ENCODE measurements around the gene FUT7. TPM values are rescaled to one million over a fixed set of nuclear protein-coding genes. Genes with fewer than 3 reads are reported as not detected.
"Not testable (repeated sequence)": the region's sequence is repeated elsewhere in the genome, so short reads cannot be mapped to it uniquely, and the experiment has no call there.

Gene FUT7
- total RNA-seq, 3 donors from 2014 or later (not counting 1 experiment from before 2014, with no cell fraction given) = 0.99 to 5.1 (median 3.9) TPM

DNA sequence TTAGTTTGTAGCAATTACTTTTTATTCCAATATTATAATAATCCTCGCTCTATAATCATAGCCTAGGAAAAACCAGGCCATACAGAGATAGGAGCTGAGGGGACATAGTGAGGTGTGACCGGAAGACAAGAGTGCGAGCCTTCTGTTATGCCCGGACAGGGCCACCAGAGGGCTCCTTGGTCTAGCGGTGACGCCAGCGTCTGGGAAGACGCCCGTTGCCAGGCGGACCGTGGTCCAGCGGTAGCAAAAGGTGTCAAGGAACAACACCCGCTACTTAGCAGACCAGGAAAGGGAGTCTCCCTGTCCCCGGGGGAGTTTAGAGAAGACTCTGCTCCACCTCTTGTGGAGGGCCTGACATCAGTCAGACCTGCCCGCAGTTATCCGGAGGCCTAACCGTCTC lies 27.6 kb downstream of the FUT7 start:
- H3K9me3 Mint-ChIP-seq; H3K4me3 ChIP-seq (ENCODE audit: low read length); ATAC-seq; H3K27ac ChIP-seq (ENCODE audit: low read length); H3K36me3 ChIP-seq (ENCODE audit: control insufficient read depth, insufficient read depth, low read length); H3K36me3 Mint-ChIP-seq; H3K9me3 ChIP-seq (ENCODE audit: control insufficient read depth, insufficient read depth, low read length); H3K27me3 Mint-ChIP-seq (ENCODE audit: low read depth in 2 of 2); DNase-seq; H3K4me3 Mint-ChIP-seq; H3K27me3 ChIP-seq (ENCODE audit: control insufficient read depth, insufficient read depth, low read length); intact Hi-C loops (cut with micrococcal nuclease): not testable (repeated sequence)
- Mint-ChIP-seq H3K27ac (peak overlapping the region in 1 of 2 donors; percentile 37), H3K4me1 (peaks cover 23 to 34% of the 10 kb centered on the region in 2 donors)
- TF ChIP-seq, protein P1, sequence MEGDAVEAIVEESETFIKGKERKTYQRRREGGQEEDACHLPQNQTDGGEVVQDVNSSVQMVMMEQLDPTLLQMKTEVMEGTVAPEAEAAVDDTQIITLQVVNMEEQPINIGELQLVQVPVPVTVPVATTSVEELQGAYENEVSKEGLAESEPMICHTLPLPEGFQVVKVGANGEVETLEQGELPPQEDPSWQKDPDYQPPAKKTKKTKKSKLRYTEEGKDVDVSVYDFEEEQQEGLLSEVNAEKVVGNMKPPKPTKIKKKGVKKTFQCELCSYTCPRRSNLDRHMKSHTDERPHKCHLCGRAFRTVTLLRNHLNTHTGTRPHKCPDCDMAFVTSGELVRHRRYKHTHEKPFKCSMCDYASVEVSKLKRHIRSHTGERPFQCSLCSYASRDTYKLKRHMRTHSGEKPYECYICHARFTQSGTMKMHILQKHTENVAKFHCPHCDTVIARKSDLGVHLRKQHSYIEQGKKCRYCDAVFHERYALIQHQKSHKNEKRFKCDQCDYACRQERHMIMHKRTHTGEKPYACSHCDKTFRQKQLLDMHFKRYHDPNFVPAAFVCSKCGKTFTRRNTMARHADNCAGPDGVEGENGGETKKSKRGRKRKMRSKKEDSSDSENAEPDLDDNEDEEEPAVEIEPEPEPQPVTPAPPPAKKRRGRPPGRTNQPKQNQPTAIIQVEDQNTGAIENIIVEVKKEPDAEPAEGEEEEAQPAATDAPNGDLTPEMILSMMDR (IDR thresholded peaks at IDR 0.05) = peak; percentile 66
- peaks cover 52% of the 10 kb centered on the region for H3K4me1 ChIP-seq (ENCODE audit: control insufficient read depth, insufficient read depth, low read length)
- 36% methylated on average over 16 of the region's 17 CpGs for WGBS (ENCODE audit: insufficient coverage)

DNA sequence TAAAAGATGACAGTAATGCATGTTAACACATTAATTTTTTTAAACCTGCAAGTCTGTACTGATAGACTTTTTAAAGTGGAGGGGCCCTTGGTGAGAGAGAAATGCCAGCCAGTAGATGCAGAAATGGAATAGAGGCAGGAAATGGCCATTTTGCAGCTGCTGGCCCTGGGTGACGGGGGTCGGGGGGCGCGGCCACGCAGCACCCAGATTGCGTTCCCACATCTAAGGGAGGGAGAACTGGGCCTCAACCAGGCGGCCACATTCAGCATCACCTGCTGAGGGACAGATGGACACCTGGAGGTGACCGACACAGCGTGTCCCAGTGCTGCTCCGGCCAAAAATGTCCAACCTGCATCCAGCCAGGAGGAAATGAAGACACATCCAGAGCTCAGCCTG lies 29.2 kb downstream of the FUT7 start:
- Histone ChIP-seq H3K9me3 (ENCODE audit: control insufficient read depth, insufficient read depth, low read length) (no peaks in the 10 kb centered on the region), H3K27me3 (ENCODE audit: control insufficient read depth, insufficient read depth, low read length) (no peaks in the 10 kb centered on the region), H3K4me3 (ENCODE audit: low read length) (no peak overlapping the region), H3K27ac (ENCODE audit: low read length) (no peak overlapping the region), H3K36me3 (ENCODE audit: control insufficient read depth, insufficient read depth, low read length) (peaks cover under 1% of the 10 kb centered on the region), H3K4me1 (ENCODE audit: control insufficient read depth, insufficient read depth, low read length) (peaks cover 69% of the 10 kb centered on the region)
- Mint-ChIP-seq H3K4me3 (no peak overlapping the region), H3K27me3 (ENCODE audit: low read depth in 2 of 2) (no peaks in the 10 kb centered on the region), H3K9me3 (no peaks in the 10 kb centered on the region), H3K4me1 (peaks cover 36 to 49% of the 10 kb centered on the region in 2 donors), H3K27ac (no peak overlapping the region), H3K36me3 (no peaks in the 10 kb centered on the region)
- WGBS (ENCODE audit: insufficient coverage) = 89% methylated on average over 10 of the region's 10 CpGs
- DNase-seq (no peak), ATAC-seq (no peak)
- intact Hi-C loops (cut with micrococcal nuclease) = no loop called here
- TF ChIP-seq, protein P1 (IDR thresholded peaks at IDR 0.05) = no peak

DNA sequence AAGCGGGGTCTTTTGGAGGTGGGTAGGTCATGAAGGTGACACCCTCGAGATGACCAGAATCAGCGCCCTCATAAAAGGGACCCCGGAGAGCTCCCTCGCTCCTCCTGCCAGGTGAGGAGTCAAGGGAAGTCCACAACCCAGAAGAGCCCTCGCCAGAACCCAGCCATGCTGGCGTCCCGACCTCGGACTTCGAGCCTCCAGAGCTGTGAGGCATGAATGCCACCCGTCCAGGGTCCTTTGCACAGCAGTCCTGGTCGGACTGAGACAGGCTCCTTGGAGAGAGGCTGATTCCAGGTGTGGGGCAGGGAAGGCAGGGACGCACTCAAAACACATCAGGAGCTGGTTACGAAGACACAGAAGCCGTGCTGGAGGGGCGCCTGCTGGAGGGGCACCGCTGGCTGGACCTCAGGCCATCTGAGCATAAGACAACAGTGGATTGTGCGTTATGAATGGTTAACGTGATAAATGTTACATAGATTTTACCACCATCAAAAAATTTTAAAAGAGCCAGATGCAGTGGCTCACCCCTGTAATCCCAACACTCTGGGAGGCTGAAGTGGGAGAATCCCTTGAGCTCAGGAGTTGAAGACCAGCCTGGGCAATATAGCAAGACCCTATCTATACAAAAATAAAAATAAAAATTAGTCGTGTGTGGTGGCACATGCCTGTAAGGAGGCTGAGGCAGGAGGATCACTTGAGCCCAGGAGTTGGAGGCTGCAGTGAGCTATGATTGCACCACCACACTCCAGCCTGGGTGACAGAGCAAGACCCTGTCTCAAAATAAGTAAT lies 29.8 kb downstream of the FUT7 start:
- no peaks in the 10 kb centered on the region for H3K27me3 ChIP-seq (ENCODE audit: control insufficient read depth, insufficient read depth, low read length)
- no peak overlapping the region for H3K4me3 Mint-ChIP-seq
- no peak overlapping the region for H3K27ac ChIP-seq (ENCODE audit: low read length)
- TF ChIP-seq, protein P1 (IDR thresholded peaks at IDR 0.05) = no peak
- no peak for ATAC-seq
- H3K36me3 ChIP-seq (ENCODE audit: control insufficient read depth, insufficient read depth, low read length) = no peaks in the 10 kb centered on the region
- no peaks in the 10 kb centered on the region for H3K9me3 Mint-ChIP-seq
- H3K4me3 ChIP-seq (ENCODE audit: low read length) = no peak overlapping the region
- H3K27ac Mint-ChIP-seq = no peak overlapping the region
- no peaks in the 10 kb centered on the region for H3K9me3 ChIP-seq (ENCODE audit: control insufficient read depth, insufficient read depth, low read length)
- peaks cover 39 to 52% of the 10 kb centered on the region in 2 donors for H3K4me1 Mint-ChIP-seq
- H3K36me3 Mint-ChIP-seq = no peaks in the 10 kb centered on the region
- intact Hi-C loops (cut with micrococcal nuclease) = no loop called here
- WGBS (ENCODE audit: insufficient coverage) = 94% methylated on average over 19 of the region's 20 CpGs
- H3K4me1 ChIP-seq (ENCODE audit: control insufficient read depth, insufficient read depth, low read length) = peaks cover 75% of the 10 kb centered on the region
- DNase-seq = no peak
- no peaks in the 10 kb centered on the region for H3K27me3 Mint-ChIP-seq (ENCODE audit: low read depth in 2 of 2)

Data from natural killer cell (primary cell).